ENCODE results near the gene C20orf204.

Gene C20orf204

GRCh38 chr20:64049878-64050260 is 13.9 kb downstream of the C20orf204 start:
- no peak for DNase-seq (ENCODE audit: low read depth)
- no peak overlapping the region for H3K4me3 ChIP-seq (ENCODE audit: low read depth, low read length)
- no peak for TF ChIP-seq CTCF (IDR thresholded peaks at IDR 0.05; ENCODE audit: low read depth, low read length, missing control alignments)

GRCh38 chr20:64050261-64051032 is 14.5 kb downstream of the C20orf204 start:
- peak; percentile 2 for TF ChIP-seq CTCF (IDR thresholded peaks at IDR 0.05; ENCODE audit: low read depth, low read length, missing control alignments)
- DNase-seq (ENCODE audit: low read depth): no peak
- H3K4me3 ChIP-seq (ENCODE audit: low read depth, low read length): no peak overlapping the region

- TF ChIP-seq CTCF (IDR thresholded peaks at IDR 0.05; ENCODE audit: low read depth, low read length, missing control alignments): no peak
- H3K4me3 ChIP-seq (ENCODE audit: low read depth, low read length): no peak overlapping the region
- no peak for DNase-seq (ENCODE audit: low read depth)
Observed at GRCh38 chr20:64051033-64051452, 15.1 kb downstream of the C20orf204 start.

GRCh38 chr20:64051561-64052325 is 15.8 kb downstream of the C20orf204 start:
- no peak for TF ChIP-seq CTCF (IDR thresholded peaks at IDR 0.05; ENCODE audit: low read depth, low read length, missing control alignments)
- no peak overlapping the region for H3K4me3 ChIP-seq (ENCODE audit: low read depth, low read length)
- DNase-seq (ENCODE audit: low read depth): no peak

- no peak overlapping the region for H3K4me3 ChIP-seq (ENCODE audit: low read depth, low read length)
- no peak for DNase-seq (ENCODE audit: low read depth)
- no peak for TF ChIP-seq CTCF (IDR thresholded peaks at IDR 0.05; ENCODE audit: low read depth, low read length, missing control alignments)
Observed at GRCh38 chr20:64052326-64052722, 16.3 kb downstream of the C20orf204 start.

GRCh38 chr20:64052987-64053840 is 17.2 kb downstream of the C20orf204 start:
- H3K4me3 ChIP-seq (ENCODE audit: low read depth, low read length): no peak overlapping the region
- no peak for TF ChIP-seq CTCF (IDR thresholded peaks at IDR 0.05; ENCODE audit: low read depth, low read length, missing control alignments)
- DNase-seq (ENCODE audit: low read depth): no peak
